Heart right ventricle (tissue), 16 donors: Measurements from ENCODE around the gene ALOX5AP. TPM values are rescaled to one million over a fixed set of nuclear protein-coding genes. Genes with fewer than 3 reads are reported as not detected.
A peak's percentile ranks its signal among the peaks of the same experiment; 100 is the strongest.

Experiments
- ATAC-seq, 8 donors: fragments of 200-7000 bp; cut with Tn5 transposase; one replicate each; pipeline ENCODE4 v1.9.1; 2020; ENCODE audit warnings: mild to moderate bottlenecking in 8 of 8, moderate library complexity in 8 of 8, moderate number of reproducible peaks in 1 of 8
- DNase-seq, 2 donors: peaks; one replicate each; pipeline ENCODE4 v3.0.0-alpha.2; 2020
- H3K27ac ChIP-seq, 10 donors: fragments of 200-600 bp; sonication (generic) in 2 of 10; one replicate each; pipeline versions ENCODE4 v1.5.0 to v1.8.0; 2020 to 2022; ENCODE audit warnings: mild to moderate bottlenecking in 3 of 10
- H3K27me3 ChIP-seq, 7 donors: fragments of 200-600 bp; one replicate each; pipeline ENCODE4 v1.8.0; 2021 to 2022; ENCODE audit warnings: mild to moderate bottlenecking in 2 of 7
- H3K36me3 ChIP-seq, 9 donors: fragments of 200-600 bp; sonication (generic) in 1 of 9; one replicate each; pipeline versions ENCODE4 v1.5.0 to v1.8.0; 2020 to 2022; ENCODE audit warnings: mild to moderate bottlenecking in 2 of 9
- H3K4me1 ChIP-seq, 9 donors: fragments of 200-600 bp; sonication (generic) in 1 of 9; one replicate each; pipeline versions ENCODE4 v1.5.0 to v1.8.0; 2020 to 2022; ENCODE audit warnings: mild to moderate bottlenecking in 4 of 9
- H3K4me3 ChIP-seq, 10 donors: fragments of 200-600 bp; sonication (generic) in 2 of 10; one replicate each; pipeline versions ENCODE4 v1.5.0 to v1.8.0; 2020 to 2022; ENCODE audit warnings: mild to moderate bottlenecking in 7 of 10, moderate library complexity in 2 of 10
- H3K9me3 ChIP-seq, 11 donors: fragments of 200-600 bp in 10 of 11; sonication (generic) in 2 of 11; one replicate each; pipeline versions ENCODE4 v1.5.0 to v1.8.0; 2013 to 2022; ENCODE audit warnings: mild to moderate bottlenecking in 2 of 11, control low read depth in 1 of 11, moderate library complexity in 1 of 11
- WGBS, 2 donors: extraction: QIAGEN DNeasy Blood & Tissue Kit; methylation state at CpG; one replicate each; pipeline ENCODE4 v1.1.7; 2013; ENCODE audit warnings: inconsistent platforms in 1 of 2; 5-methylcytosine and 5-hydroxymethylcytosine counted together
- intact Hi-C, 10 donors: fragments of 100-400 bp; cut with DNase I; formaldehyde crosslinking; loops; one replicate each; pipeline versions ENCODE4 v1.11.1 to v1.14.2; 2022
- polyA plus RNA-seq, 2 donors: library from polyadenylated mRNA; stranded (reverse); fragments of 200-250 nt; gene quantifications; one replicate each; pipeline ENCODE4 v1.2.3, GENCODE V29; 2013
- total RNA-seq, 10 donors: library from RNA; stranded (reverse); fragmentation: NEBNext Ultra II Directional in 3 of 10; extraction: Animal tissue kit (Norgen Biotek cat#: 25700) in 3 of 10; gene quantifications; one replicate each; pipeline versions ENCODE4 v1.2.1 to v1.2.4, GENCODE V29; 2021 to 2023
- TF ChIP-seq, protein P1 (sequence below), 9 donors: fragments of 200-600 bp; sonication (generic) in 2 of 9; IDR thresholded peaks; one replicate each; pipeline versions ENCODE4 v1.5.0 to v1.8.0; 2021 to 2022; ENCODE audit warnings: antibody characterized with exemption in 9 of 9, mild to moderate bottlenecking in 5 of 9, moderate library complexity in 1 of 9
- donor health status: Arrhythmogenic right ventricular cardiomyopathy.
- donor health status: ischemic (EF 13 %, LVEDD 7.1; RV severe dilation, severe dysfunction).
- donor health status: healthy with polysubstance abuse.
- donor health status: DM: no; HTN: yes; CAD: no.
- donor health status: DM: no; HTN: no; CAD: no.
- donor health status: ischemic (EF 25% LVEDD 6.9; RV normal size, moderate dysfunction).
- donor health status: ischemic (EF 25% LVEDD 5.7; RV mildly dilated, moderate dysfunction).
- donor health status: healthy.
- donor health status: DM: yes; HTN: yes; CAD: no.
- donor health status: Ischemic cardiomyopathy.
- donor health status: ischemic (EF 35%, LVEDD 5.7; RV mildly dilated, moderate dysfunction).
- donor health status: nonischemic (EF 11% LVEDD 7.7; RV severe dilation, severe dysfunction).
- donor health status: DM: yes; HTN: yes; CAD: no.
- donor health status: PGD.
- donor health status: ischemic (EF 29% LVEDD 5.4; RV normal size, mild dysfunction).
- donor health status: nonischemic (EF 23%, LVEDD 6.1; RV moderate dilation, normal function).

Gene ALOX5AP
- total and polyA plus RNA-seq, 12 donors: 0.95 to 19.5 (median 4.6) TPM

DNA sequence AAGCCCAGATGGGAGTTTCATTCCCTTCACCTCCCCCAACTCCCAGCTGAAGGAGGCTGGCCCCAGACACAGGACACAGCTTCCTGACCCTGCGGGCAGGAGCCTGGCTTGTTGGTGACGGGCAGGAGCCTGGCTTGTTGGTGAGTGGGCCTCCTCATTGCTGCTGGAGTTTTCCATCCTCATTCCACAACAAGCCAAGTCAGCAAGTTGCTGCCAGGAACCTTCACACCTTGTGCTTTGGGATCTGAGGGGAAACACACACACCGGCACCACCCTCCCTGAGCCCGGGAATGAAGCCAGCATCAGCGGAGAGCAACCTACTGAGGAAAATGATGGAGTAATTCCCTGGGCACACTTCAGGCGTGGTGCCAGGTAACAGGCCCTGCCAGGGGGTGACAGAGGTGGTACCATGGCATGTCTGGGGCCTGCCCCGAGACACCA lies 74.9 kb downstream of the ALOX5AP start:
- no peak overlapping the region for H3K27ac ChIP-seq
- DNase-seq (no peak), ATAC-seq (peak in 1 of 8 donors; percentile 23)
- H3K36me3 ChIP-seq: no peaks in the 10 kb centered on the region
- H3K9me3 ChIP-seq: no peaks in the 10 kb centered on the region
- H3K4me1 ChIP-seq: peaks cover 0 to 20% (median 13%) of the 10 kb centered on the region in 9 donors
- WGBS, 2 donors: 68 to 78% methylated on average over 7 of the region's 7 CpGs
- no peaks in the 10 kb centered on the region for H3K27me3 ChIP-seq
- intact Hi-C loops: no loop called here
- TF ChIP-seq, protein P1, sequence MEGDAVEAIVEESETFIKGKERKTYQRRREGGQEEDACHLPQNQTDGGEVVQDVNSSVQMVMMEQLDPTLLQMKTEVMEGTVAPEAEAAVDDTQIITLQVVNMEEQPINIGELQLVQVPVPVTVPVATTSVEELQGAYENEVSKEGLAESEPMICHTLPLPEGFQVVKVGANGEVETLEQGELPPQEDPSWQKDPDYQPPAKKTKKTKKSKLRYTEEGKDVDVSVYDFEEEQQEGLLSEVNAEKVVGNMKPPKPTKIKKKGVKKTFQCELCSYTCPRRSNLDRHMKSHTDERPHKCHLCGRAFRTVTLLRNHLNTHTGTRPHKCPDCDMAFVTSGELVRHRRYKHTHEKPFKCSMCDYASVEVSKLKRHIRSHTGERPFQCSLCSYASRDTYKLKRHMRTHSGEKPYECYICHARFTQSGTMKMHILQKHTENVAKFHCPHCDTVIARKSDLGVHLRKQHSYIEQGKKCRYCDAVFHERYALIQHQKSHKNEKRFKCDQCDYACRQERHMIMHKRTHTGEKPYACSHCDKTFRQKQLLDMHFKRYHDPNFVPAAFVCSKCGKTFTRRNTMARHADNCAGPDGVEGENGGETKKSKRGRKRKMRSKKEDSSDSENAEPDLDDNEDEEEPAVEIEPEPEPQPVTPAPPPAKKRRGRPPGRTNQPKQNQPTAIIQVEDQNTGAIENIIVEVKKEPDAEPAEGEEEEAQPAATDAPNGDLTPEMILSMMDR (IDR thresholded peaks at IDR 0.05): no peak
- H3K4me3 ChIP-seq: no peak overlapping the region

DNA sequence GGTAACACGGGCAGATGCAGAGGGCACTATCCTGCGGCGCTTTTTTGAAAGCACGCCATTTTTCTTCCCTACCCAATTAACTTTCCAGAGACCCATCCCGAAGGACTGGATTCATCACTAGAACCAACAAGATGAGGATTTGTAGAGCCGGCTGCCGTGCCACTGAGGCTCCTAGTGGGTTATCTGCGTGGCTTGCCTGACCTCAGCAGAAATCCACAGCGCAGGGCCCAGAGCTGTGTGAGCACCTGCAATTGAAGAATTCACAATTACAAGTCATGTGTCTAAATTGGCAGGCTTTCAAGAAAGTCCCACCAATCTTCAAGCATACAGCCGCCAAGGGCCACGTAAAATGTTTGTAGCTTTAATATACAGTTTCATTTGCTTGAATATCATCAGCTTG lies 75.5 kb downstream of the ALOX5AP start:
- Histone ChIP-seq H3K9me3 (no peaks in the 10 kb centered on the region), H3K4me1 (peaks cover 0 to 17% (median 10%) of the 10 kb centered on the region in 9 donors), H3K27ac (no peak overlapping the region), H3K36me3 (no peaks in the 10 kb centered on the region), H3K4me3 (no peak overlapping the region), H3K27me3 (no peaks in the 10 kb centered on the region)
- DNase-seq (no peak), ATAC-seq (no peak)
- intact Hi-C loops: no loop called here
- 94 to 96% methylated on average over 11 of the region's 11 CpGs for WGBS, 2 donors
- TF ChIP-seq, protein P1 (IDR thresholded peaks at IDR 0.05): no peak

Other genes with a start within 250 kb of the ALOX5AP start
- gene USPL1, start 117.6 kb upstream of the ALOX5AP start, total RNA-seq: 10 to 100 TPM in 3 of 10 donors, 1 to 10 TPM in 7; 8.9 to 10.6 (median 9.8) TPM
- 1 to 10 TPM; 4.9 to 9.7 TPM for gene USPL1, start 117.6 kb upstream of the ALOX5AP start, polyA plus RNA-seq
- 10 to 100 TPM in 1 of 10 donors, 1 to 10 TPM in 9; 3.2 to 22.1 (median 5.5) TPM for gene MEDAG, start 170.7 kb downstream of the ALOX5AP start, total RNA-seq
- gene MEDAG, start 170.7 kb downstream of the ALOX5AP start, polyA plus RNA-seq: 10 to 100 TPM in 1 of 2 donors, 1 to 10 TPM in 1; 6.1 to 10.2 TPM
- gene TEX26, start 197.1 kb downstream of the ALOX5AP start, total RNA-seq: not detected
- not detected for gene TEX26, start 197.1 kb downstream of the ALOX5AP start, polyA plus RNA-seq